Spleen (tissue), 7 donors: ENCODE measurements around the gene CDKN1A.

ENCODE experiments used
- POLR2A ChIP-seq, 3 donors: fragments of 450-650 bp; IDR thresholded peaks; one replicate each; pipeline ENCODE4 v1.5.1; 2017; ENCODE audit warnings: antibody characterized with exemption in 3 of 3, mild to moderate bottlenecking in 1 of 3
- TF ChIP-seq, protein P1 (sequence below), 11 experiments: fragments of 200-600 bp in 7 of 11; fragments of 450-650 bp in 4 of 11; sonication (generic) in 4 of 11; IDR thresholded peaks in 8 of 11; conservative IDR thresholded peaks in 3 of 11; 1 replicate in 7 of 11; 2 replicates in 4 of 11; pipeline versions ENCODE4 v1.4.0 to v1.8.0; 2016 to 2021; ENCODE audit warnings: antibody characterized with exemption in 11 of 11, inconsistent platforms in 4 of 11, mild to moderate bottlenecking in 1 of 11
- donor health status: DM: no; HTN: no; CAD: no; lungs with moderate emphysema.
- donor health status: DM: no; HTN: no; CAD: no.
- donor health status: DM: no; HTN: no; CAD: no.

GRCh38 chr6:36731622-36732310 is 53.3 kb downstream of the CDKN1A start:
- TF ChIP-seq, protein P1, sequence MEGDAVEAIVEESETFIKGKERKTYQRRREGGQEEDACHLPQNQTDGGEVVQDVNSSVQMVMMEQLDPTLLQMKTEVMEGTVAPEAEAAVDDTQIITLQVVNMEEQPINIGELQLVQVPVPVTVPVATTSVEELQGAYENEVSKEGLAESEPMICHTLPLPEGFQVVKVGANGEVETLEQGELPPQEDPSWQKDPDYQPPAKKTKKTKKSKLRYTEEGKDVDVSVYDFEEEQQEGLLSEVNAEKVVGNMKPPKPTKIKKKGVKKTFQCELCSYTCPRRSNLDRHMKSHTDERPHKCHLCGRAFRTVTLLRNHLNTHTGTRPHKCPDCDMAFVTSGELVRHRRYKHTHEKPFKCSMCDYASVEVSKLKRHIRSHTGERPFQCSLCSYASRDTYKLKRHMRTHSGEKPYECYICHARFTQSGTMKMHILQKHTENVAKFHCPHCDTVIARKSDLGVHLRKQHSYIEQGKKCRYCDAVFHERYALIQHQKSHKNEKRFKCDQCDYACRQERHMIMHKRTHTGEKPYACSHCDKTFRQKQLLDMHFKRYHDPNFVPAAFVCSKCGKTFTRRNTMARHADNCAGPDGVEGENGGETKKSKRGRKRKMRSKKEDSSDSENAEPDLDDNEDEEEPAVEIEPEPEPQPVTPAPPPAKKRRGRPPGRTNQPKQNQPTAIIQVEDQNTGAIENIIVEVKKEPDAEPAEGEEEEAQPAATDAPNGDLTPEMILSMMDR (IDR thresholded peaks at IDR 0.05 in 8 of 11, conservative IDR thresholded peaks at IDR 0.05 in 3 of 11): no peak
- no peak for TF ChIP-seq POLR2A (IDR thresholded peaks at IDR 0.05)
